ENCODE results near the gene ATOSB. TPM values are rescaled to one million over a fixed set of nuclear protein-coding genes. Genes with fewer than 3 reads are reported as not detected.

Gene ATOSB
- total and polyA plus RNA-seq, 9 of the 15 experiments (the other 6 are each of a cell fraction or from before 2014, with no cell fraction given), result 0.45 to 8.0 (median 4.2) TPM

DNA sequence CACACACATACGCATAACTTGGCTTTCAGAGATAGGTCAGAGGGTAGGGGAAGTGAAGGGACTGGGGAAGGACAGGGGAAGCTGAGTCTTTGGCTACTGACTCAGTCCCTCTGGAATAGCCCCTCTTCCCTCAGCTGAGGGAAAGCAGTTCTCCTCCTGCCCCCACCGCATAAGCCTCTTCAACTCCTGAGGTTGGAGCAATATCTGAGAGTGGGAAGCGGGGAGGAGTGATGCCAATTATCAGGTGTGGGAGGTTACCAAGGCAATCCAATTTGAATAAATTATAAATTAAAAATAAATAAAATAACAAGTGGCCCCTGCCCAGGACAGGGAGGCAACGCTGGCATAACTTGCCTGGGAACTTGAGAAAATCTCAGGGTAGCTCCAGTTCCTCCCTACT, 11.1 kb downstream of the ATOSB start:
- no peak overlapping the region for H2AFZ ChIP-seq (ENCODE audit: low read depth, low read length)
- no peak for TF ChIP-seq ZNF408 (CRISPR knock-in tag; IDR thresholded peaks at IDR 0.05; ENCODE audit: low read depth)
- no peak for TF ChIP-seq ZC3H4 (CRISPR knock-in tag; IDR thresholded peaks at IDR 0.05; ENCODE audit: borderline replicate concordance)
- TF ChIP-seq, protein P1, sequence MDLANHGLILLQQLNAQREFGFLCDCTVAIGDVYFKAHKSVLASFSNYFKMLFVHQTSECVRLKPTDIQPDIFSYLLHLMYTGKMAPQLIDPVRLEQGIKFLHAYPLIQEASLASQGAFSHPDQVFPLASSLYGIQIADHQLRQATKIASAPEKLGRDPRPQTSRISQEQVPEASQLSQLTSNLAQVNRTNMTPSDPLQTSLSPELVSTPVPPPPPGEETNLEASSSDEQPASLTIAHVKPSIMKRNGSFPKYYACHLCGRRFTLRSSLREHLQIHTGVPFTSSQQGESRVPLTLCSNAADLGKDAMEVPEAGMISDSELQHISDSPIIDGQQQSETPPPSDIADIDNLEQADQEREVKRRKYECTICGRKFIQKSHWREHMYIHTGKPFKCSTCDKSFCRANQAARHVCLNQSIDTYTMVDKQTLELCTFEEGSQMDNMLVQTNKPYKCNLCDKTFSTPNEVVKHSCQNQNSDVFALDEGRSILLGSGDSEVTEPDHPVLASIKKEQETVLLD (IDR thresholded peaks at IDR 0.05), result no peak
- TF ChIP-seq, protein P2, sequence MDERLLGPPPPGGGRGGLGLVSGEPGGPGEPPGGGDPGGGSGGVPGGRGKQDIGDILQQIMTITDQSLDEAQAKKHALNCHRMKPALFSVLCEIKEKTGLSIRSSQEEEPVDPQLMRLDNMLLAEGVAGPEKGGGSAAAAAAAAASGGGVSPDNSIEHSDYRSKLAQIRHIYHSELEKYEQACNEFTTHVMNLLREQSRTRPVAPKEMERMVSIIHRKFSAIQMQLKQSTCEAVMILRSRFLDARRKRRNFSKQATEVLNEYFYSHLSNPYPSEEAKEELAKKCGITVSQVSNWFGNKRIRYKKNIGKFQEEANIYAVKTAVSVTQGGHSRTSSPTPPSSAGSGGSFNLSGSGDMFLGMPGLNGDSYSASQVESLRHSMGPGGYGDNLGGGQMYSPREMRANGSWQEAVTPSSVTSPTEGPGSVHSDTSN (CRISPR knock-in tag; IDR thresholded peaks at IDR 0.05; ENCODE audit: low read depth), result no peak
- TF ChIP-seq, protein P2 (tag; conservative IDR thresholded peaks at IDR 0.05; ENCODE audit: low read depth), result no peak
- no peak for TF ChIP-seq POLR3A (IDR thresholded peaks at IDR 0.05; ENCODE audit: borderline replicate concordance, extremely low read depth, insufficient read depth, insufficient read length)
- TF ChIP-seq SAP30 (IDR thresholded peaks at IDR 0.05; ENCODE audit: borderline replicate concordance, insufficient read depth, low read depth, low read length, poor library complexity, severe bottlenecking), result no peak
- TF ChIP-seq, protein P3, sequence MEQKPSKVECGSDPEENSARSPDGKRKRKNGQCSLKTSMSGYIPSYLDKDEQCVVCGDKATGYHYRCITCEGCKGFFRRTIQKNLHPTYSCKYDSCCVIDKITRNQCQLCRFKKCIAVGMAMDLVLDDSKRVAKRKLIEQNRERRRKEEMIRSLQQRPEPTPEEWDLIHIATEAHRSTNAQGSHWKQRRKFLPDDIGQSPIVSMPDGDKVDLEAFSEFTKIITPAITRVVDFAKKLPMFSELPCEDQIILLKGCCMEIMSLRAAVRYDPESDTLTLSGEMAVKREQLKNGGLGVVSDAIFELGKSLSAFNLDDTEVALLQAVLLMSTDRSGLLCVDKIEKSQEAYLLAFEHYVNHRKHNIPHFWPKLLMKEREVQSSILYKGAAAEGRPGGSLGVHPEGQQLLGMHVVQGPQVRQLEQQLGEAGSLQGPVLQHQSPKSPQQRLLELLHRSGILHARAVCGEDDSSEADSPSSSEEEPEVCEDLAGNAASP (IDR thresholded peaks at IDR 0.05), result no peak
- no peak for TF ChIP-seq KAT7 (CRISPR knock-in tag; IDR thresholded peaks at IDR 0.05; ENCODE audit: borderline replicate concordance)
- no peak for TF ChIP-seq CHCHD3 (CRISPR knock-in tag; IDR thresholded peaks at IDR 0.05)
- no peak for TF ChIP-seq KHSRP (IDR thresholded peaks at IDR 0.05)
- no peak overlapping the region for H3K4me2 ChIP-seq (ENCODE audit: insufficient read depth, low read length)
- peaks cover 54% of the 10 kb centered on the region; the same call in 2 of the 3 replicates for H3K36me3 ChIP-seq (ENCODE audit: control insufficient read depth, insufficient read depth, low read length)
- no peak for FAIRE-seq
- no peak overlapping the region for H3K4me3 ChIP-seq
- in situ Hi-C loops (cut with MboI), result no loop called here
- peaks cover 27% of the 10 kb centered on the region for H3K79me2 ChIP-seq (ENCODE audit: control insufficient read depth, insufficient read depth, low read length)
- H3K9me3 ChIP-seq (replicated peaks; ENCODE audit: control insufficient read depth, insufficient read depth, low read depth, low read length), result no peaks in the 10 kb centered on the region
- H4K20me1 ChIP-seq (replicated peaks; ENCODE audit: control insufficient read depth, insufficient read depth, low read length), result no peaks in the 10 kb centered on the region
- H3K4me1 ChIP-seq (replicated peaks in 1 of 2; ENCODE audit: control insufficient read depth in 2 of 2, insufficient read depth in 2 of 2, low read length in 2 of 2), result peaks cover 26 to 31% of the 10 kb centered on the region in 2 experiments; a peak in 4 of 5 replicates
- no TSS peak for BruUV-seq (replicated peaks)
- POLR2A ChIA-PET, result interaction anchor here (0.5 to 0.7 kb wide), 2 partner anchors 33 to 78 kb away, joined by 3 to 4 read pairs; no protein-coding TSS in a partner anchor
- intact Hi-C loops (cut with micrococcal nuclease), result no loop called here
- no peak for DNase-seq (ENCODE audit: extremely low read depth in 1 of 4, low spot score in 3 of 4)
- ATAC-seq, result no peak
- H3K9ac ChIP-seq (ENCODE audit: insufficient read depth in 1 of 2, low read depth in 2 of 2, low read length in 2 of 2), result no peak overlapping the region
- H3K27me3 ChIP-seq (ENCODE audit: control insufficient read depth in 2 of 2, insufficient read depth in 2 of 2, low read length in 2 of 2), result no peaks in the 10 kb centered on the region
- H3K9me1 ChIP-seq (ENCODE audit: control insufficient read depth, insufficient read depth, low read length), result no peaks in the 10 kb centered on the region
- 84% methylated on average over 4 of the region's 4 CpGs for WGBS (ENCODE audit: insufficient coverage, low coverage, missing lambda C conversion rate)
- CTCF ChIA-PET (ENCODE audit: low intra/inter-chr PET ratio), result no interaction called here
- no peak overlapping the region; the same call in 2 of the 3 replicates for H3K27ac ChIP-seq (ENCODE audit: extremely low read depth, low read depth, low read length)
